Fibroblast of lung (primary cell): ENCODE data around the gene NKX3-2.

Source experiments
- CTCF ChIP-seq, 2 donors: IDR thresholded peaks in 1 of 2; conservative IDR thresholded peaks in 1 of 2; 1 replicate in 1 of 2; 2 replicates in 1 of 2; pipeline ENCODE4 v1.5.1; 2011 to 2012; ENCODE audit warnings: low read length in 2 of 2, control low read depth in 1 of 2, inconsistent platforms in 1 of 2, low read depth in 1 of 2, mild to moderate bottlenecking in 1 of 2
- EZH2 ChIP-seq: IDR thresholded peaks from 2 replicates; pipeline ENCODE4 v1.5.1; 2012; ENCODE audit warnings: low read length, control low read depth, mild to moderate bottlenecking; ENCODE audit errors: missing control alignments

GRCh38 chr4:13545394-13545808 lies 1.1 kb upstream of the NKX3-2 start:
- no peak for TF ChIP-seq CTCF (conservative IDR thresholded peaks at IDR 0.05 in 1 of 2, IDR thresholded peaks at IDR 0.05 in 1 of 2; ENCODE audit: low read depth in 1 of 2, low read length in 2 of 2)
- no peak for TF ChIP-seq EZH2
